Fibroblast of lung (primary cell): ENCODE results near the gene OVCA2. TPM values are rescaled to one million over a fixed set of nuclear protein-coding genes. Genes with fewer than 3 reads are reported as not detected.

Experiments
- DNase-seq, 2 donors: peaks; one replicate each; pipeline versions ENCODE4 v3.0.0 to v3.0.0-alpha.2; 2010; ENCODE audit warnings: low read depth in 2 of 2
- H2AFZ ChIP-seq: 2 replicates; pipeline ENCODE4 v1.5.1; 2012; ENCODE audit warnings: low read length, control low read depth, inconsistent platforms
- H3K27ac ChIP-seq: 2 replicates; pipeline ENCODE4 v1.5.1; 2011; ENCODE audit warnings: low read length, control low read depth; ENCODE audit not compliant: insufficient read depth
- H3K27me3 ChIP-seq: 2 replicates; pipeline ENCODE4 v1.5.1; 2011; ENCODE audit warnings: mild to moderate bottlenecking, low read length; ENCODE audit not compliant: control insufficient read depth, insufficient read depth
- H3K36me3 ChIP-seq: 2 replicates; pipeline ENCODE4 v1.5.1; 2011; ENCODE audit warnings: low read length; ENCODE audit not compliant: control insufficient read depth, insufficient read depth
- H3K4me1 ChIP-seq: 2 replicates; pipeline ENCODE4 v1.5.1; 2011; ENCODE audit warnings: low read length; ENCODE audit not compliant: control insufficient read depth, insufficient read depth; ENCODE audit errors: extremely low read depth
- H3K4me2 ChIP-seq: 2 replicates; pipeline ENCODE4 v1.5.1; 2011; ENCODE audit warnings: low read length, control low read depth; ENCODE audit not compliant: insufficient read depth; ENCODE audit errors: extremely low read depth
- H3K4me3 ChIP-seq, 4 experiments: fragments of 200-600 bp in 1 of 4; sonication (generic) in 1 of 4; replicated peaks in 1 of 4; 2 replicates each; pipeline ENCODE4 v1.5.1; 2011 to 2016; ENCODE audit warnings: low read length in 4 of 4, low read depth in 3 of 4, mild to moderate bottlenecking in 3 of 4, control low read depth in 2 of 4, inconsistent platforms in 1 of 4, mixed read lengths in 1 of 4; ENCODE audit not compliant: insufficient read depth in 1 of 4; ENCODE audit errors: control extremely low read depth in 1 of 4
- H3K79me2 ChIP-seq: 2 replicates; pipeline ENCODE4 v1.5.1; 2012; ENCODE audit warnings: mild to moderate bottlenecking, low read length, inconsistent platforms; ENCODE audit not compliant: control insufficient read depth, insufficient read depth
- H3K9ac ChIP-seq: 2 replicates; pipeline ENCODE4 v1.5.1; 2011; ENCODE audit warnings: mild to moderate bottlenecking, low read length, control low read depth; ENCODE audit not compliant: insufficient read depth
- H3K9me3 ChIP-seq: 2 replicates; pipeline ENCODE4 v1.5.1; 2012; ENCODE audit warnings: low read depth, low read length; ENCODE audit not compliant: control insufficient read depth, insufficient read depth
- H4K20me1 ChIP-seq: 2 replicates; pipeline ENCODE4 v1.5.1; 2011; ENCODE audit warnings: low read length; ENCODE audit not compliant: control insufficient read depth, insufficient read depth; ENCODE audit errors: extremely low read depth
- CTCF ChIP-seq, 2 donors: IDR thresholded peaks in 1 of 2; conservative IDR thresholded peaks in 1 of 2; 1 replicate in 1 of 2; 2 replicates in 1 of 2; pipeline ENCODE4 v1.5.1; 2011 to 2012; ENCODE audit warnings: low read length in 2 of 2, control low read depth in 1 of 2, inconsistent platforms in 1 of 2, low read depth in 1 of 2, mild to moderate bottlenecking in 1 of 2
- EZH2 ChIP-seq: IDR thresholded peaks from 2 replicates; pipeline ENCODE4 v1.5.1; 2012; ENCODE audit warnings: low read length, control low read depth, mild to moderate bottlenecking; ENCODE audit errors: missing control alignments
- polyA plus RNA-seq, 2 donors: library from polyadenylated mRNA; depleted of rRNA in 1 of 2; stranded (reverse) in 1 of 2; unstranded in 1 of 2; fragments of >200 nt; gene quantifications; 2 replicates each; pipeline ENCODE4 v1.2.1, GENCODE V29; 2011 to 2012; ENCODE audit warnings: missing spikeins in 1 of 2
- total RNA-seq: library from RNA; depleted of rRNA; stranded (reverse); fragments of >200 nt; gene quantifications from 2 replicates; pipeline ENCODE4 v1.2.1, GENCODE V29; 2014

Gene OVCA2
- total and polyA plus RNA-seq, 2 donors (not counting 1 experiment from before 2014, with no cell fraction given): 27.9 to 40.6 TPM

GRCh38 chr17:2022647-2023240, 19.1 kb upstream of the OVCA2 start:
- no peak for DNase-seq
- H3K79me2 ChIP-seq: no peaks in the 10 kb centered on the region
- peaks cover 40% of the 10 kb centered on the region for H3K27me3 ChIP-seq
- no peak overlapping the region for H2AFZ ChIP-seq
- no peaks in the 10 kb centered on the region for H3K9me3 ChIP-seq
- no peak overlapping the region for H3K4me3 ChIP-seq
- H3K27ac ChIP-seq: no peak overlapping the region
- no peak for TF ChIP-seq CTCF (conservative IDR thresholded peaks at IDR 0.05 in 1 of 2, IDR thresholded peaks at IDR 0.05 in 1 of 2; ENCODE audit: low read depth in 1 of 2, low read length in 2 of 2)
- no peak for TF ChIP-seq EZH2
- H4K20me1 ChIP-seq: no peaks in the 10 kb centered on the region
- peaks cover 8% of the 10 kb centered on the region for H3K4me1 ChIP-seq
- no peaks in the 10 kb centered on the region for H3K36me3 ChIP-seq
- H3K9ac ChIP-seq: no peak overlapping the region
- no peak overlapping the region for H3K4me2 ChIP-seq

DNA sequence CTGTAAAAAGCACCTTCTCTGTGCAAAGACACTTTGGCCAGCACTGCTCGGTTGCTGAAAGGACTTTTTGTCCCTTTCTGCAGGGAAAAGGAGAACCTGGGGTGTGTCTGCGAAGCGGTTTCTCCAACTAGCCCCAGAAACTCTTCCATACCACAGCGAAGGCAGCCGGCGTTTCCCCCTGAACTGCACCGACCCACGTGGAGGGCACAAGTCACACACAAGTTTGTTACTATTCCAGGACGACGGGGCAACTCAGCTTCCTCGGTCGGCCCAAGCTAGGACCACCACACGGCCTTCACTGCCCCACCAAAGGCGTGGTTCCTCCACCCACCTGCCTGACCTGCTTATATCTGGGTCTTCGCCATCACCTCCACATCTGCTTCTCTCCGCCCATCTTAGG, 18.6 kb upstream of the OVCA2 start:
- no peak for TF ChIP-seq EZH2
- TF ChIP-seq CTCF (conservative IDR thresholded peaks at IDR 0.05 in 1 of 2, IDR thresholded peaks at IDR 0.05 in 1 of 2; ENCODE audit: low read depth in 1 of 2, low read length in 2 of 2): no peak
- H3K79me2 ChIP-seq: no peaks in the 10 kb centered on the region
- peaks cover 36% of the 10 kb centered on the region for H3K27me3 ChIP-seq
- no peak overlapping the region for H3K4me3 ChIP-seq
- H3K36me3 ChIP-seq: no peaks in the 10 kb centered on the region
- no peak overlapping the region for H3K4me2 ChIP-seq
- H2AFZ ChIP-seq: no peak overlapping the region
- H3K9me3 ChIP-seq: no peaks in the 10 kb centered on the region
- peaks cover 9% of the 10 kb centered on the region for H3K4me1 ChIP-seq
- no peak overlapping the region for H3K9ac ChIP-seq
- no peak for DNase-seq
- H4K20me1 ChIP-seq: no peaks in the 10 kb centered on the region
- H3K27ac ChIP-seq: no peak overlapping the region

DNA sequence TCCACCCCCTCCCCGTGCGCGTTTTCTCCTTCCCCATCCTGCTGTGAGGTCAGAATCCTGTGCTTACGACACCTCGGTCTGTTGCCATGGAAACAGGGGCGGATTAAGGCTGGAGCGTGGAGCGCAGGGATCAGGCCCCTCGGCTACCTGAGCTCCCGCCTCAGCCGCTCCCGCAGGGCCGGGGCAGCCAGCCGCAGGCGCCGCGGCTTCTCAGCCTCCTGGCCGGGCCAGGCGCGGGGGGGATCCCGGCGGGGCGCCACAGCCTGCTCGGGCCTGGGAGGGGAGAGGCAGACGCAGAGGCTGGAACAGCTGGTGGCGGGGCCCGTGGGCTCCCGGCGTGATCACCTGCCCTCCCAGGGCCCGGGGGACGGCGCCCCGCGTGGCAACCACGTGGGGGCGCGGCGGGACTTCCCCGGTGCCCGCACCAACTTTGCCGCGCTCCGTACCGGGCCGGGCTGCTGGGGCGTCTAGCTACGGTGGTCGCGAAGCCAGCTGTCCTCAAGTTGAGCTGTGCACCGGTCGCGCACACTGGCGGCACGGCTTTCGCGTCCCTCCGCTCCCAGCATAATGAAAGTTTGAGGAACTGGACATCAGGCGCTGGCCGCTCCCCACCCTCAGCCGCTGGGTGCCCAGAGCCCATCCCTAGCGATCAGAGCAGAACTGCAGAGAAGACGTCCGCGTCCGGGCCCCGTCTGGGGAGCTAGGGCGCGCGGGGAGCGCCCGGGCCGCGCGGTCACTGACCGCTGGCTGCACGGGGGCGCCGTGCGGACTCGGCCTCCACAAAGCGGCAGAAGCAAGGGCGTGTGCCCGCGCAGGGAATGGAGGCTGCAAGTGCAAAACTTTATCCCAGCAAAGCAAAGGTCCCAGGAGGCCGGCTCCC, 17.9 kb upstream of the OVCA2 start:
- Histone ChIP-seq H4K20me1 (no peaks in the 10 kb centered on the region), H3K27ac (no peak overlapping the region), H3K9ac (no peak overlapping the region), H3K4me1 (peaks cover 11% of the 10 kb centered on the region), H3K27me3 (peaks cover 30% of the 10 kb centered on the region), H3K4me2 (peak overlapping the region; percentile 68), H2AFZ (no peak overlapping the region), H3K4me3 (peak overlapping the region in 3 of 4 experiments; percentile 17 to 51 (median 19)), H3K36me3 (no peaks in the 10 kb centered on the region), H3K9me3 (no peaks in the 10 kb centered on the region), H3K79me2 (no peaks in the 10 kb centered on the region)
- TF ChIP-seq EZH2 (peak; percentile 98), CTCF (conservative IDR thresholded peaks at IDR 0.05 in 1 of 2, IDR thresholded peaks at IDR 0.05 in 1 of 2; ENCODE audit: low read depth in 1 of 2, low read length in 2 of 2) (no peak)
- DNase-seq: peak; percentile 33 to 60
